HK-2 (cell line): Measurements from ENCODE around the gene PANX2.
A peak's percentile ranks its signal among the peaks of the same experiment; 100 is the strongest.

Experiments used
- DNase-seq: peaks from one replicate; pipeline ENCODE4 v3.0.0-alpha.2; 2018; ENCODE audit not compliant: unreplicated experiment

Gene PANX2

GRCh38 chr22:50184004-50184901, 13.7 kb downstream of the PANX2 start:
- DNase-seq = no peak

GRCh38 chr22:50184902-50185374, 14.4 kb downstream of the PANX2 start:
- no peak for DNase-seq

GRCh38 chr22:50185375-50186087, 15.0 kb downstream of the PANX2 start, which contains the start of gene TRABD:
TRABD (plus strand) TSS chr22:50185913; CDS start chr22:50193061, 7,148 bp downstream.
- DNase-seq = peak; percentile 88

GRCh38 chr22:50186181-50186714, 15.7 kb downstream of the PANX2 start:
- DNase-seq = no peak

- no peak for DNase-seq
Measured at GRCh38 chr22:50186761-50187523, 16.4 kb downstream of the PANX2 start.

- DNase-seq = no peak
Measured at GRCh38 chr22:50188356-50188755, 17.8 kb downstream of the PANX2 start.

- DNase-seq = no peak
Measured at GRCh38 chr22:50189184-50189848, 18.8 kb downstream of the PANX2 start.

GRCh38 chr22:50189849-50190181, 19.3 kb downstream of the PANX2 start:
- no peak for DNase-seq

- DNase-seq = peak; percentile 82
Measured at GRCh38 chr22:50190182-50190940, 19.8 kb downstream of the PANX2 start.

GRCh38 chr22:50190941-50191741, 20.6 kb downstream of the PANX2 start:
- no peak for DNase-seq

GRCh38 chr22:50192436-50193204, 22.1 kb downstream of the PANX2 start:
- DNase-seq = no peak

- DNase-seq = no peak
Measured at GRCh38 chr22:50193621-50194020, 23.1 kb downstream of the PANX2 start.

- no peak for DNase-seq
Measured at GRCh38 chr22:50194037-50194805, 23.7 kb downstream of the PANX2 start.

GRCh38 chr22:50196256-50196655, 25.7 kb downstream of the PANX2 start:
- DNase-seq = no peak

- DNase-seq = no peak
Measured at GRCh38 chr22:50197000-50197800, 26.7 kb downstream of the PANX2 start.

- no peak for DNase-seq
Measured at GRCh38 chr22:50197856-50198623, 27.5 kb downstream of the PANX2 start.

GRCh38 chr22:50198624-50199017, 28.1 kb downstream of the PANX2 start:
- no peak for DNase-seq
